H1 (cell line): ENCODE results near the gene ZNF618. TPM values are rescaled to one million over a fixed set of nuclear protein-coding genes. Genes with fewer than 3 reads are reported as not detected.

Experiments used
- BACH1 ChIP-seq: IDR thresholded peaks from 2 replicates; pipeline ENCODE4 v1.6.1; 2012; ENCODE audit warnings: low read length, improper control_type of control experiment
- KDM5A ChIP-seq: fragments of 200-600 bp; IDR thresholded peaks from 2 replicates; pipeline ENCODE4 v1.7.1; 2012; ENCODE audit warnings: mild to moderate bottlenecking, low read length, inconsistent platforms, mixed read lengths
- polyA plus RNA-seq, 7 experiments: library from polyadenylated mRNA; depleted of rRNA in 3 of 7; stranded (reverse) in 5 of 7; unstranded in 2 of 7; fragments of >200 nt in 5 of 7; fragments of 200-250 nt in 2 of 7; gene quantifications; 1 replicate in 5 of 7; 2 replicates in 1 of 7; 4 replicates in 1 of 7; pipeline versions ENCODE4 v1.2.1 to v1.2.3, GENCODE V29; 2011 to 2013; ENCODE audit warnings: missing spikeins in 2 of 7, mixed read lengths in 2 of 7
- total RNA-seq: library from RNA; stranded (reverse); fragmentation: NEBNext Ultra II Directional; extraction: Animal tissue kit (Norgen Biotek cat#: 25700); gene quantifications from 2 replicates; pipeline ENCODE4 v1.2.1, GENCODE V29; 2021

The ZNF618 gene
- total and polyA plus RNA-seq, 2 of the 8 experiments (the other 6 are each of a cell fraction or from before 2014, with no cell fraction given): 9.6 to 28.5 TPM

- TF ChIP-seq BACH1 (no peak), KDM5A (no peak)
Measured at GRCh38 chr9:113842086-113842485, 34.0 kb upstream of the ZNF618 start (continued).
